LoVo (cell line): ENCODE data around the gene FOXP2.
A peak's percentile ranks its signal among the peaks of the same experiment; 100 is the strongest.
"Not testable (repeated sequence)": the region's sequence is repeated elsewhere in the genome, so short reads cannot be mapped to it uniquely, and the experiment has no call there.

Experiments used
- DNase-seq: peaks from one replicate; pipeline ENCODE4 v3.0.0-alpha.2; 2016; ENCODE audit warnings: low spot score

The FOXP2 gene

DNA sequence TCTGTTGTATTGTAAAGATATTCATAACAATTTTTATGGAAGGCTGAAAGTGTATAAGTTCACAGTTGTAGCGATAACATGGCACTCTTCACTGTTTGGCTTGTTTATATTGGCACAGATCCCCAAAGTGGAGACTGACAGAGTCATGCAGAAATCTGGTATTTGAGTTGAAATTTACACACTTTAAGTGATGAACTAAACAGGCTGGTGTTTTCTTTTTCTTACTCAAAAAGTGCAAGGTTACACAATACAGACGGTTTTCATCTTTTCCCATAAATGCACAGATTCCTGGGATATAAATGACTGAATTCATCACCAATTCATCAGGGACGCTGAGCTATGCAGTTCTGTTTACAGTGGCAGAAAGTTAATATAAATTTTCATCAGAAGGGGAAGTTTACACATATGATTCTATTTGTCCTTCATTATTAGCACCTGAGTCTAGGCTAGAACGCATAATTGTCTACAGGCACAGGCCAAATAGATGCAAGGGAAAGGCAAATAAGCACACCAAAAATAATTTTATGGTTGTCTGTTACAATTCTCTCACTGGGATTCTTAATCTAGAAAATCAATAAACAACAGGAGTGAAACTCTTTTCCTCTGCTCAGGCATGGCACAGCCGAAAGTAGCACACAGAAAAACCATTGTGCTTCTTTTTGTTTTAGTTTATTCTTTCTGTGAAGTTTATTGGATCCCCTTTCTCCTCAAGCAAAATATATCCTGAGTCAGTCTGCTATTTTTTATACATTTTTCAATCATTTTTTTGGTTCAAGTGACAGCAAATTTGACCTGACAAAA, 88.0 kb downstream of the FOXP2 start:
- DNase-seq, result peak; percentile 15

DNA sequence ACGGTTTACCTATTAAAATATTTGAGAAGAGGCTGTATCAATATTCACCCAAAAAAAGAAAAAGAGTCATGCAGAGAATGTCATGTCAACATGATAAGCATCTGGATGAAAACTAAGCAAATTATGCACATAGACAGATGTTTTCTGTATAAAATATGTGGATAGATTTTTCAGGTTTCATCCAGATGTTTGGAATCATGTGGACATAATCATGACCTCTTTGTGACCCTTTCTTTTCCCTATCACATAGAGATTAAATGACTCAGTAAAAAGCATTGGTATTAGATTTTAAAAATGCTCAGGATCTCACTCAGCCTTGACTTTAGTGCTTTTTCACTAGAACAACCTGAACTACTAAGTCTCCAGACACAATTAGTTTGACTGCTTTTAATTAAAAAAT, 90.0 kb downstream of the FOXP2 start:
- DNase-seq, result no peak

DNA sequence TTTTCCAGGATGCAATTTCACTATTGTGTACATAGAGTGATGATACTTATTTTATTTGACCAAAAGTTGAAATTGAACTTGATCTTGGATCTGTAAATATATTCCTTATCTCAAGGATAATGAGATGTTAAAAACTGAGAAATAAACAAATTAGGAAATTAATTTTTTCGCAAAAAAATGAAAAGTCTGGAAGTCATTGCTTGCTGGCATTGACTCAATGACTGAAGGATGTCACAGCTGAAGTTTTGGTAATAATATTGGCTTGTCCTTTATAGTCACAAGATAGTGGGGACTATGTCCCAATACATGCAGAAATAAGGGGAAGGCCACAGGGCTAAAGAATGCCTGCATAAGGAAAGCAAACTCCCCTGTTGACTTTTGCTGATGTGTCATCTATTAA, 92.8 kb downstream of the FOXP2 start:
- DNase-seq, result no peak

DNA sequence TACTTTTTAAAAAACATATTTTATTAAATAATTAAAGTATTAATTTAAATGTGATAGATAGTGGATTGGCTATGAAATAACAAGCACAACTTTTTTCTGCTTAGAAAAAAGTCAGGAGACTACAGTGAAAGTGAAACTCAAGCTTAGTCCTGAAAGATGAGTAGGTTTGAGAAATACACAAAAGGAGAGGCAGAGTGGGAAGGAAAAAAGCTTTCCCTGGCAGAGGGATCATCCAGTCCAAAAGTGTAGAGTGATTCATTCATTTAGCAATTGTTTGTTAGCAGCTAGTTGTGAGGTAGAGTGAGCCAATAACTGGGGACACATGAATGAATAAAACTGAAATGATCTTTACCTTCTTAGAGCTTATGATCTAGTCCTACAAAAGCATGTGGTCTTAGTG, 93.5 kb downstream of the FOXP2 start:
- DNase-seq, result no peak

DNA sequence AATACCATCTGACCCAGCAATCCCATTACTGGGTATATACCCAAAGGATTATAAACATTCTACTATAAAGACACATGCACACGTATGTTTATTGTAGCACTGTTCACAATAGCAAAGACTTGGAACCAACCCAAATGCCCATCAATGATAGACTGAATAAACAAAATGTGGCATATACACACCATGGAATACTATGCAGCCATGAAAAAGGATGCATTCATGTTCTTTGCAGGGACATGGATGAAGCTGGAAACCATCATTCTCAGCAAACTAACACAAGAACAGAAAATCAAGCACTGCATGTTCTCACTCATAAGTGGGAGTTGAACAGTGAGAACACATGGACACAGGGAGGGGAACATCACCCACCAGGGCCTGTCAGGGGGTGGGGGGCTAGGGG, 96.2 kb downstream of the FOXP2 start:
- DNase-seq, result not testable (repeated sequence)

DNA sequence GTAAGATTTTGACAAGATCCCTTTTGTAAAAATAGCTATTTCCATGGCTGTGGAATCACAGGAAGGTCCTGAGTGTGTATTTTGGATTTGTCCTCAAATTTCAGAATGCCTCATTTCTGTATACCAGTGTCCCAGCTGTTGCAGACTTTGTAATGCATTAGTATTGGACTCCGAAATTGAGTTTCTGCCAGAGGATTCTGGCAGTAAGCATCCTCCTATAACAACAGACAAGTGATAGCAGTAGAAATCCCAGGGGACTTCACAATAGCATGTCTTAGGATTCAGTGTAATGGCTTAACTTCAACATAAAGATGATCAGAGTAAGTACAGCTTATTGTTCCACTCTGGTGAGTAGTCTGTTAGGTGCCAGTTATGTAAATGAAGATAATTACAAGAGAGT, 104.6 kb downstream of the FOXP2 start:
- DNase-seq, result no peak

DNA sequence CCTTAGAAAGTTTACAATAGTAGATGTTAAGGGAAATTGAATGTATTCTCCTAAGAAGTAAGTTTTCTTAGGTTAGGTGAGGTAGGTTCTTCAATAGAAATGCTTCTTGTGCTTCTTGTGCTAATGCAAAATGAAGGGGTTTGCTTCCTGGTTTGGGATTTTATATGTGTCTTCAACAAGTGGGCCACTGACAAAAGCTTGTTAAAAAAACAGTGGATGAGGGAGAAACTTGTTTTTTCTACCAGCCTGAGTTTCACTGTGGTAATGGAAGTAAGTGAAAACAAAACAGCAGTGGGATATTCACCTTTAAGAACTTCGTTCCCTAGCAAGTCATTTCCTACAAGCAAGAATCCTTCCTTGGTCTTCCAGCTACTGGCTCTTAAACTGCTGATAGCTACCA, 107.5 kb downstream of the FOXP2 start:
- no peak for DNase-seq

DNA sequence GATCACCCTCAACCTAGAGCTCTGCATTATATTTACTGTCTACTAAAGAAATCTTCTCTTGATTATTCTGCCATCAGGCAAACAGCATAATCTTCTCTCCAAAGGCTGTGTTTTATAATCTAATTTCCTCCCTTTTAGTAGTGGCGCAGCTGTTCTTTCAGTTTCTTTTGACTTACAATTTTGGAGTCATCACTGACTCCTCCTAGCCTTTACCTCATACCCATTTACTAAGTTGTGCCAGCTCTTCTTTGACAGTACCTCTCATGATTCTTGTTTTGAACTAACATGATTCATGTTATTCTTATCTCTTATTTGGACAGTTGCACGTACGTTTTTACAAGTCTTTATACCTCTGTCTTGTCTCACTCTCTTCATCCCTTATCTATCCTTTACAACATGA, 113.0 kb downstream of the FOXP2 start:
- no peak for DNase-seq

DNA sequence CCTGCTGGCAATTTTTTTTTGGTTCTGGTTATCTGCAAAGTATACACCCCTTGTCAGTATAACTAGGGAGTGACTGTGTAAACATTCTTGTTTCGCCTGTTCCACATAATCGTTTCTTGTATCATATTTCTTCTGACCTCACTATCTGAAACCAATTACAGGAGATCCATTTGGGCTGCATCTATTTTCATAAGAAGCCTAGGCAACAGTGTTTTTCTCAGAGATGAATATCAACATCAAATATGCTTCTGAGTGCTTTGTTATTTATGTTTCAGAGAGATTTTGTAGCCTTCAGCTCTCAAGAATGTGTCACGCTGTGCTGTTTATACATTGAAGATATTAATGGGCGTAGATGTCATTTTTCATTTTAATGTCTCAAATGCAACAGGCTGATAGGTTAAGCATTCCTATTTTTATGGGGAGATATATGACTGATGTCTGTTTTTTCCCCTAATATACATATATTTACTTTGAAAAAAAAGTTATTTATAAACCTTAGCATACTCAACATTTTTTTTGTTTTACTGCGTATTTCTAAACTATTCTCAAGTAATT, 115.5 kb downstream of the FOXP2 start:
- DNase-seq, result peak; percentile 41

DNA sequence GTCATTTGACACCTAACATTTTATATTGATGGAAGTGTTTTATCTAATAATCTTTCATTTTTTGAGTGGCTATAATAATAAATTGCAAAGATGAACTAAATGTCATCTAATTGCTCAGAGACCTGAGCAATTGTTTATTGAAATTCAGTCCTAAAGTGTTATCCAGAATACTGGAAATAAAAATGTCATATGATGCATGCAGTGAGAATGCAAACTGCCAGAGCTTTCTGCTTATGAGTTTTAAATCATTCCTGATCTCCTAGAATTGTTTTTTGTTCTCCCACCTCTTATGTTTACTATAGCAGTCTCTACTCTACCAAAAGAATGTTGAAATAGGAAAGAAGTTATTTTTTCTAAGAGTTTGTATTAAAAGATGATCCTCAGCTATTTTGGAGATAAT, 116.7 kb downstream of the FOXP2 start:
- no peak for DNase-seq

DNA sequence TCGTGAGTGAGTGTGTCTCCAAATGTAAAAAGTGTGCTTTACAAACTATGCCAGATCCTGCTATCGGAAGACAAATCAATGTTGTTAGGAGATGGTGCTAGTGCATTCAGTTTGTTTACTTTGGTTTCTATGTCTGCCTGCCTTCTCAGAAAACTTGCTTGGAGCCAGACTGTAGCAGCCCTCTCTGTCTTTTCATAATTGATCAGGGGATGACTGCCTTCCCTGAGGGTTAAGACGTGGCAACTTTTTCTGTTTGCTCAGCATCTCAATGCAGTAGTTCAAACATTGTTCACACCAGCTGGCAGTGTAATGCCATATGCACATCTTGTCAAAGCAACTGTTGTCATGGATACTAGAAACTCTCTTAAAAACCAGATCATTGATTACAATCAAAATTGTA, 118.5 kb downstream of the FOXP2 start:
- no peak for DNase-seq

DNA sequence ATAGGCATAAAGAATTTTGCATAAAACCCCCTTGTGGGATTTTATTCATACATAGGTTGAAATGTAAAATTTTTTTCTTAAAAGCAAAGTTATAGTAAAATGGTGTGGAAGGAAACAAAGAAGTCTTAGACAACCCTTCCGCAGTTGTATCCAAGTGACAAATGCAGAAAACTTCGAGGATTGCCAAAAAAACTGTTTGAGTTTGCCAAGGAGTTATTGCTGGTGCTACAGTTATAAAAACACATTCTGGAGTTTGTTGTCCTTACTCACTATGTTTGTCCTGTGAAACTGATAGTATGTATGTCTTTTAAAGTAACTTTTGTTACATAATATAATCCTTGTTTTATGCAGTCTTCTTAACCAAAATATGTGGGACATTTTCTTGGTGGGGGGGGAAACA, 120.3 kb downstream of the FOXP2 start:
- DNase-seq, result no peak

DNA sequence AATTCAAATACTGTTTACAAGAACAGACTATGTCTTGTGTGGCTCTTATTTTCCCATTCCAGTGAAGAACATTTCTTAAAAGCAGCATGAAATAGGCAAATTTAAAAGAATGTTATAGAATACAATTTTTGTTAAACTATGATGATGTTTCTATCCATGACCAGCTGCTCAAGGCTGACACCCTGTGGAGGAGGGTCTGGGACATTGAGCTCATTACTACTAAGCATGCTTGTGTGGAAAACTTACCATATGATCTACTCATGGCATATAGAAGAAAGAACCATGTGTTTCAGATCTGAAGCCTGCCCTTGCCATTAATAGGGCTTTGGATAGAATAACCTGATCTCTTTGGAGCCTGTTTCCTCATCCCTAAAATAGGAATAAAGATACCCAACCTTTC, 125.0 kb downstream of the FOXP2 start:
- no peak for DNase-seq

DNA sequence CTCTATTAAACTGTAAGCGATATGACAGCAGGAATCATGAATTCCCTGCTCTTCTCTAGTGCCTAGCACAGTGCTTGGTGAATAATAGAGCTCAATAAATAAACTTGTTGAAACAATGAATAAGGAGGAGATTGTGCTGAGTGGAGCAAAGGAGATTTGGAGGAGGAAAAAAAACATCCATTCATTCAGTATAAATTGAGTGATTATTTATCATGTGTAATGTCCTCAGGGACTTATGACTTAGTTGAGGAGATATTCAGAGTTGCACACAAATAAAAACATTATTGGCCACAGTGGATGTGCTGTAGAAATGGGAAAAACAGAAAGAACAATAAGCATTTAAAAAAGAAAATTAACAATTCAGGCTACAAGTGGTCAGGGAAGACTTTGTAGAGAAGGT, 125.7 kb downstream of the FOXP2 start:
- no peak for DNase-seq

DNA sequence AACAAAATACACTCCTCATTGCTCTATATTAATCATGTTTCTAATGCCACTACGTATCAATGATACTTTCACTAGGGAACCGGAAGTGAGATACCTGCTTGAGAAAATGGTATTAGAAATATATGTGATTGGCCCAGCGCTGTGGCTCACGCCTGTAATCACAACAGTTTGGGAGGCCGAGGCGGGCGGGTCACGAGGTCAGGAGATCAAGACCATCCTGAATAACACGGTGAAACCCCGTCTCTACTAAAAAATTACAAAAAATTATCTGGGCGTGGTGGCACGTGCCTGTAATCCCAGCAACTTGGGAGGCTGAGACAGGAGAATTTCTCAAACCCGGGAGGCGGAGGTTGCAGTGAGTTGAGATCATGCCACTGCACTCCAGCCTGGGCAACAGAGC, 132.7 kb downstream of the FOXP2 start:
- DNase-seq, result not testable (repeated sequence)

DNA sequence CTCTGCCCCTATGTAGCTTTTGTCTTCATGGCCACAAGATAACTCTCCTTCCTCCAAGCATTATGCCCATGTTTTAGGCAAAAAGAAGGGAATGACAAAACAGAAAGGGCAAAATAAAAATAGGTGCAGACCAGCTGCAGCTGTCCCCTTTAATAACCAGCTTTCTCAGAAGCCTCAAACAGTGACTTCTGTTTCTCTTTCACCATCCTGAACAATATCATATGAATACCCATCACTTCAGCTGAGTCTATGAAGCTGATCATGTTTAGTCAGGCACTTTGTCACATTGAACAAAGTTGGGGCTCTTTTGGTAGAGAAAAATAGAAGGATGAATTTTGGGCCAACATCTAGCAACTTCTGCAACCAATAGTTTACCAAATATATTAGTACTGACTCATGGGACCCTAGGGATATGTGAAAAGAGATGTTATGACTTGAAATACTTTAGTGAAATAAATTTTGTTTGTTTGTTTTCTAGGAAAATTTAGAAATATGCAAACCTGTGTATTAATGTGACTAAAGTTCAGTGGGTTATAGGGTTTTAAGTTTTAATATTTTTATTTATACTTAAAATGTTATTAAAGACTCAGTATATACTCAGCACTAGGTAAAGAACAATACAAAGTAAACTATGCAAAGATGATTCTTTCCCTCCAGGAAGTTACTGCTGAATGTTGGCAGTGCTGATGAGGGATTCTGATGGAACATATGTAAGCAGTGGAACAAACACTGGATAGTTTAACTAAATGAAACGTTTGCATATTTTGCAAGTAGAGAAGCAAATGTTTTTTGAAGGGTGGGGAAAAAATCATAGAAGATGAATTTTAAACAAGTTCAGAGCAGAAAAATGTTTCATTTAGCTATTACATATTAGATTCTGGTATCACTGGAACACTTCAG, 133.7 kb downstream of the FOXP2 start:
- DNase-seq, result no peak

DNA sequence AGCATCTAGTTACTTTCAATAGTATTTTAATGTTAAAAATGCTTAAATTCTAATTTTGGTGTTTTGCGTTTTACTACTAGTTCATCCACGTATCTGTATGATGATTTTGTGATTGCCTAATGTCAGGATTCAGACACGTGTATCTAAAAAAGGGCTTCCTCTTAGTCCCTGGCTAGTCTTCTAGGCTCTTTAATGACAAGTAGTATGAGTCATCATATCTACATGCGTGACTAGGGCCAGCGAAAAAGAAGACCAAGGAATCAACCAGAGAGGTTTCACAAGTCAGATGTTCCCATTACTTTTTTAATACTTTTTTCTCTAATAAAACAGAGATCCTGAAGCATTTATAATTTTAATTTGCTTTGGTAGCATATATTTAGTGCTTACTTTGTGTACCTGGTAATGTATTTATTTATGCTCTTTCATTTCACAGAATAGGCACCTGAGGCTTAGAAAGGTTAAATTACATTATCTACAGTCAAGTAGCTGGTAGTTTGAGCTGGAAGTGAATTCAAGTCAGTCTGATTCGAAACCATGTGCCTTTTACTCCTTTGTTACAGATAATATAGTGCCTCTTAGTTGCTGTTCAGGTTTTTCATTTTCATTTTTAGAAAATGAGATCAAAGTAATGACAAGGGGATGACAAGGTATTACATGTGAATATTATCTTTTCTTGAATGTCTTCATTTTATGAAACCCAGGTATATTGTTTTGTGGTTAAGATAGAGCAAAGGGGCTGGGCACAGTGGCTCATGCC, 140.3 kb downstream of the FOXP2 start:
- DNase-seq, result peak; percentile 50

DNA sequence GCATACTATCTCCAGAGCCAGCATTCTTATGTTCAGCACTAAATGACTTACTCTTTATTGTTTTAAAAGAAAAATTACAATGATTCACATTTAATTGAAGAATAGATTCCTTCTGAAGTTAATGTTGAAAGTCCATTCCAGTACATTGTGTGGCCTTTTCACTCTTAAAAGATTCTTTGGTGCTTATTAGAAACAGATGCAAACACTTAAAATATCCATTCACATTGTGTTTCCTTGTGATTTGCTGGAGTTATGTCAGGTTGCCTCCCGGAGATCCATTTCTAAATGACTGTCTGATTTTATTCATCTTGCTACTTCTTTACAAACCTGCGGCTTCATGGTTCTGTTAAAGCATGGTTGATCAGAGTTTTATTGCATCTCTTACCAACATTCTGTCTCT, 152.8 kb downstream of the FOXP2 start:
- DNase-seq, result no peak

DNA sequence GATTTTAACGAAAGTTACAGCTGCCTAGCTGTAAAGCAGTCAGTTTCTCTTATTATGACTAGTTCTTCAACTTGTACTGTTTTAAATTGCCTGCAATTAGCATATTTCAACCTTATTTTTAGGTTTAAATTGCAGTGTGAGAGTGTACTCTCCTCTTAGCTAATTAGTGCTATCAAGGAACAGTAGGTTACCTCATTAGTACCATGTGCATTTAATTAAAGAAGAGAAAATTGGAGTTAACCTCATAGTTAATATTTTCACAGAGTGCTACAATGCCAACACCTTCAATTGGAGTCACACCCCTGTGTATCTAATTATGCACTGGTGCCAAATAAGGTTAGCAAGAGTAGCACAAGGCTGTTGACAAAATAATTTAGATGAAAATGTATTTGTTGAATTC, 154.6 kb downstream of the FOXP2 start:
- no peak for DNase-seq

DNA sequence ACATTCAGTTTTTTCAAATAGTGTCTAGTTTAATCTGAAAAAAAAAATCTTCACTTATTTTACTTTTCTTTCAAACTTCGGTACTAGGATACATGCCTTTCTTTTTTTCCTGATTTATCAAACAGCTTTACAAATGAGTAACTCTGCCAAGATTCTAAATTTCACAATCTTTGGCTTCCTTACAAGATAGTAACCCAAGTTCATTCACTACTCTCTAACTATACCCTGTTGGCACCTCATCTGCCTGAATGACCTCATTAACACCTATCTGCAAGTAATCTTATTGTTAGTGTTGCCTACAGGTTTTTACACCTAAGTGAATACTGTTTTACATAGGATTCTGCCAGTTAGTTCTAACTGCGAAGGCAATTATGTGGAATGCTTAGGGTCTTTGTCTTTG, 159.8 kb downstream of the FOXP2 start:
- no peak for DNase-seq

DNA sequence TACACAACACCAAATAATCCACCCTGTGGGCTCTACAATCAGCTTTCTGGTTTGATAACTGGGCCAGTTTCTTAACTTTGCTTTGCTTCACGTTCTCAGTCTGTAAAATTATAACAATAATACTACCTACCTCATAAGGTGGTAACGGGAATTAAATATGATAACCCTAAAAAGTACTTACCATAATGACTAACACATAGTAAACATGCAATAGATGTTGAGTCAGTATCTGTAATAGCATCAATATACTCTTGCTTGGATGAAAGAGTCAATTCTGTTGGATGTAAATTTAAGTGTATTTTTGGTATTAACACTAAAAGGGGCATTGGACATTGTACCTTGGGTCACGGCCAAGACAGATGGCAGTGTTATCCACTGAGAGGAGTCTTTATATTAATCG, 160.5 kb downstream of the FOXP2 start:
- no peak for DNase-seq

DNA sequence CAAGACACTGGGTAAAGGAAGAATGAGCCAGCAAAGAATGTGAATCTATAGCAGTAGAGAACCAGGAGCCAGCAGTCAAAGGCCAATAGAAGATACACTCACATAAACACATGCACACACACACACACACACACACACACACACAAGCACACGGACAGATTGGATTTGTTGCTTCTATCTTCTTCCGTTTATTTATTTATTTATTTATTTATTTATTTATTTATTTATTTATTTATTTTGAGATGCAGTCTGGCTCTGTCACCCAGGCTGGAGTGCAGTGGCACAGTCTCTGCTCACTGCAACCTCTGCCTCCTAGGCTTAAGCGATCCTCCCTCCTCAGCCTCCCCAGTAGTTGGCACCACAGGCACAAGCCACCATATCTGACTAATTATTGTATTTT, 166.3 kb downstream of the FOXP2 start:
- not testable (repeated sequence) for DNase-seq
